GM06990 (cell line): Measurements from ENCODE around the gene SHCBP1L.
"Not testable (repeated sequence)": the region's sequence is repeated elsewhere in the genome, so short reads cannot be mapped to it uniquely, and the experiment has no call there.

Experiments used
- DNase-seq: peaks from one replicate; pipeline ENCODE4 v3.0.0-alpha.2; 2011; ENCODE audit not compliant: insufficient read length; ENCODE audit errors: extremely low read depth
- H3K27me3 ChIP-seq: replicated peaks from 2 replicates; pipeline ENCODE4 v1.6.0; 2011; ENCODE audit warnings: low read length; ENCODE audit not compliant: control insufficient read depth, insufficient read depth
- H3K36me3 ChIP-seq: 2 replicates; pipeline ENCODE4 v1.5.1; 2011; ENCODE audit warnings: low read length; ENCODE audit not compliant: control insufficient read depth, insufficient read depth
- H3K4me3 ChIP-seq: replicated peaks from 2 replicates; pipeline ENCODE4 v1.5.1; 2011; ENCODE audit warnings: low read depth, mild to moderate bottlenecking, control low read depth, low read length
- TF ChIP-seq, protein P1 (sequence below): IDR thresholded peaks from 2 replicates; pipeline ENCODE4 v1.5.1; 2011; ENCODE audit warnings: low read length, control low read depth, mild to moderate bottlenecking, inconsistent platforms; ENCODE audit not compliant: insufficient read depth, poor library complexity, severe bottlenecking

SHCBP1L gene

DNA sequence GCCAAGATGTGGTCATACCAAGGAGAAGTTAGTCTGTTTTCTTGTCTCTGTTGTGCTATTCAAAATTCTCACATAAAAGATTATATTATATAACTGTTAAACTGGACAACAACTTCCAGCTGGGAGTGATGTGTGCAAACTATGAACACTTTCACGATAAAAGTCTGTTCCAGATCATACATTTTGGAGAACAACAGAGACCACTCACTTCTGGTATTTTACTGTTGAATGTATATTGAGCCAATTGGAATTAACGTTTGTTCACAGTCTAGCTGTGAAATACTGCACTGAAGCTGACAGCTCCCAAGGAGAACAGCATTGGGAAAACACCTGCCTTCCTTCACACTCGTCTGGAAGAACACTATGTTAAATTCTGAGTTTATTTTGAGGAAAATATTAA lies 860 bp upstream of the SHCBP1L start:
- TF ChIP-seq, protein P1, sequence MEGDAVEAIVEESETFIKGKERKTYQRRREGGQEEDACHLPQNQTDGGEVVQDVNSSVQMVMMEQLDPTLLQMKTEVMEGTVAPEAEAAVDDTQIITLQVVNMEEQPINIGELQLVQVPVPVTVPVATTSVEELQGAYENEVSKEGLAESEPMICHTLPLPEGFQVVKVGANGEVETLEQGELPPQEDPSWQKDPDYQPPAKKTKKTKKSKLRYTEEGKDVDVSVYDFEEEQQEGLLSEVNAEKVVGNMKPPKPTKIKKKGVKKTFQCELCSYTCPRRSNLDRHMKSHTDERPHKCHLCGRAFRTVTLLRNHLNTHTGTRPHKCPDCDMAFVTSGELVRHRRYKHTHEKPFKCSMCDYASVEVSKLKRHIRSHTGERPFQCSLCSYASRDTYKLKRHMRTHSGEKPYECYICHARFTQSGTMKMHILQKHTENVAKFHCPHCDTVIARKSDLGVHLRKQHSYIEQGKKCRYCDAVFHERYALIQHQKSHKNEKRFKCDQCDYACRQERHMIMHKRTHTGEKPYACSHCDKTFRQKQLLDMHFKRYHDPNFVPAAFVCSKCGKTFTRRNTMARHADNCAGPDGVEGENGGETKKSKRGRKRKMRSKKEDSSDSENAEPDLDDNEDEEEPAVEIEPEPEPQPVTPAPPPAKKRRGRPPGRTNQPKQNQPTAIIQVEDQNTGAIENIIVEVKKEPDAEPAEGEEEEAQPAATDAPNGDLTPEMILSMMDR = no peak
- no peaks in the 10 kb centered on the region for H3K27me3 ChIP-seq
- no peak overlapping the region for H3K4me3 ChIP-seq
- DNase-seq = no peak
- H3K36me3 ChIP-seq = no peaks in the 10 kb centered on the region

DNA sequence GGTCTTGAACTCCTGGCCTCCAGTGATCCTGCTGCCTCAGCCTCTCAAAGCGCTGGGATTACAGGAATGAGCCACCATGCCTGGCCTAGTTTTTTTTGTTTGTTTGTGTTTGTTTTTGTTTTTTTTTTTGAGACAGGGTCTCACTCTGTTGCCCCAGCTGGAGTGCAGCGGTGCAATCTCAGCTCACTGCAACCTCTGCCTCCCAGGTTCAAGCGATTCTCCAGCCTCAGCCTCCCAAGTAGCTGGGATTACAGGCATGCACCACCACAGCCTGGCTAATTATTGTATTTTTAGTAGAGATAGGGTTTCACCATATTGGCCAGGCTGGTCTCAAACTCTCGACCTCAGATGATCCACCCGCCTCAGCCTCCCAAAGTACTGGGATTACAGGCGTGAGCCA lies 9.6 kb downstream of the SHCBP1L start:
- H3K36me3 ChIP-seq, H3K4me3 ChIP-seq, H3K27me3 ChIP-seq, DNase-seq: not testable (repeated sequence)

DNA sequence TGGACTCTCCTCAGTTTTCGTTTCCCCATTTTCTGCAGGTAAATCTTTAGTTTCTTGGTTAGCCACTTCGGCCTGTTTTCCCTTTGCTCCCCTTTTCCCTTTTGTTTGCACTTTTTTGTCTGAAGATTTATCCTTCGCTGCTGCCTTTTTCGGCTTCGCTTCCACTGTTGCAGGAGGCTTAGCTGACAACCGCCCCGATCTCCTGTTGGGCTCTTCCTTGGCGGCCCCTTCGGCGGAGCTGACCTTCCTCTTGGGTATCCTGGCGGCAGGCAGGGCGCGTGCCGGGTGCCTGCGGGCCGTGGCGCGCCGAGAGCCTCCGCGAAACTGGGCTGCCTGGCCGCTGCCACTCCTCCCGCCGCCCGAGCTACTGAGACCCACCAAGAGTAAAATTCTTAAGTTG lies 10.8 kb downstream of the SHCBP1L start:
- DNase-seq, H3K36me3 ChIP-seq, H3K4me3 ChIP-seq, H3K27me3 ChIP-seq: not testable (repeated sequence)

DNA sequence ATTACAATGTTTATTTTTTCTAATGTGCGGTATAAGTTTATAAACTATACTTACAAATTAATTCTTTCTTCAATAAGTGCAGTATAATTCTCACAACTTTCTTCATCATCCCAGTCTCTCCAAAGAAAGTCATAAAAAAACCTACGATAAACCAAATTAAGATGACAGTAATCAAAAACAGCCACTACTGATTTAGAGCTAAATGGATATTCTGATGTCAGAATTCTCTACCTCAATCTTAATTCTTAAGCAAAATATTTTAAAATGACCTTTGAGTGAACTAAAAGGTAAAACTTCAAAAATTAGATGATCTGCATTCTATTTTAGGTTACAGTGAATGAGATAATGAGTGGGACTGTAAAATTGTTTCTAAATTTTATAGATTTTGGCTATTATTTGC lies 13.6 kb downstream of the SHCBP1L start:
- H3K4me3 ChIP-seq = no peak overlapping the region
- TF ChIP-seq, protein P1 = no peak
- H3K27me3 ChIP-seq = no peaks in the 10 kb centered on the region
- DNase-seq = no peak
- H3K36me3 ChIP-seq = no peaks in the 10 kb centered on the region

DNA sequence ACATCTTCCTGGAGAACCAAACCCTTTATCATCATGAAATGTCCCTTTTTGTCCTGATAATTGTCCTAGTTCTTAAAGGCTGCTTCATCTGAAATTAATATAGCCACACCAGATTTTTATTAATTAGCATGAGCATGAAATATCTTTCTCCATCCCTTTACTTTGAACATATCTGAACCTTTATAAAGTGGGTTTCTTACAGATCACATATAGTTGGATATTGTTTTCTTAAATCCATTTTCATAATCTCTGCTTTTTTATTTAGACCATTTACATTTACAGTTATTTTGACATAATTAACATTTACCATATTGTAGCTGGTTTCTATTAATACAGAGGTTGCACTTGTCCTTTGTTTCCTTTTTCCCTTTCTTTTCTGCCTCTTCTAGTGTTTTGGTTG lies 17.2 kb downstream of the SHCBP1L start:
- H3K36me3 ChIP-seq = no peaks in the 10 kb centered on the region
- no peak overlapping the region for H3K4me3 ChIP-seq
- DNase-seq = no peak
- TF ChIP-seq, protein P1 = no peak
- no peaks in the 10 kb centered on the region for H3K27me3 ChIP-seq

DNA sequence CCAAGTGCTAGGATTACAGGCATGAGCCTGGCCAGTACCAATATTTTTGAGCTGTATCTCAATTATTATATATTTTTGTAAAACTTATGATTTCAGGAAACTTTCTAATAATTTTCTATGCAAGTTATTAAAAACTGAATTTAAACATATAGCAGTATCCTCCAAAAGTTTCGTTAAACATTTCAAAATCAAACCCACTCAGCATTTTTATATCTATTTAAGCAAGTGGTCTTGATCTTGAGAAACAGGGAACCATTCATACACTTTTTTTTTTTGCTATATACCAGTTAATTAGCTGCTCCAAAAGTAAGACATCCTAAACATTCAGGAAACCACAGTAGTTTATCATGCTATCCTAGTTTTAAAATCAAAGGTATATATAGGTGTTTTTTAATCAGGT lies 22.0 kb downstream of the SHCBP1L start:
- TF ChIP-seq, protein P1 = no peak
- no peaks in the 10 kb centered on the region for H3K36me3 ChIP-seq
- H3K27me3 ChIP-seq = no peaks in the 10 kb centered on the region
- no peak for DNase-seq
- H3K4me3 ChIP-seq = no peak overlapping the region

DNA sequence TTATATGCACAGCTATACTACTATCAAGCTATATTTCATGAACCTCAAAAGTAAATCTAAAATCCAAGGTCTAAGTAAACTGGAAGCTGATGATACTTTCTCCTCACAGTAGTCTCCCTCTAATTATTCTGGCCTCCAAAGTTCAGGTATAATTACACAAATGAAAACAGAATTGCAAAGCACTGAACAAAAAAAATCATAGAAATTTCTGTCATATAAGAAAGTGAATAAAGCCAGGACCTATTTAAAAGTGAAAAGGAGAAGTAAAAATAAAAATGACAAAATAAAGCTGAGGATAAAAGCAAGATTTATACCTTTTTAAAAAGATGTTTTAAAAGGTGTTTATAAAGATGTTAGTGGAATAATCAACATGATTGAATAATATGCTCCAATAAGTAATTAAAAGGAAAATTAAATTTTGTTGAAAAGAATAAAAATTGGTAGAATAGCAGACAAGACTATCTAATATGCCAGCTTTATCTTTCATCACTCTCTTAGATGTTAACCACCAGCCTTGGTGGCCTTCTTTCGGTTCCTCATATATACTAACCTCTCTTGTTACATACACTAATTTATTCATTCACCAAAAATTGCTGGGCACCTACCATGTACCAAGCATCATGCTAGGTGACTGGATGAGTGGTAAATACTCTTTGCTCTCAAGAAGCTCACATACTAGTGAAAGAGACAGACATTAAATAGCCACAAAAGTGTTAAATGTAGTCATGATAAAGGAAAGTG lies 25.1 kb downstream of the SHCBP1L start:
- Histone ChIP-seq H3K36me3 (no peaks in the 10 kb centered on the region), H3K4me3 (no peak overlapping the region), H3K27me3 (no peaks in the 10 kb centered on the region)
- TF ChIP-seq, protein P1 = no peak
- no peak for DNase-seq
